Fibroblast of the aortic adventitia (primary cell): ENCODE results near the gene ATF6. TPM values are rescaled to one million over a fixed set of nuclear protein-coding genes. Genes with fewer than 3 reads are reported as not detected.
A peak's percentile ranks its signal among the peaks of the same experiment; 100 is the strongest.

Source experiments
- DNase-seq: peaks from one replicate; pipeline ENCODE4 v3.0.0-alpha.2; 2010; ENCODE audit warnings: low read depth
- H3K4me3 ChIP-seq: 2 replicates; pipeline ENCODE4 v1.5.1; 2011; ENCODE audit warnings: low read depth, mild to moderate bottlenecking, control low read depth, low read length, moderate library complexity
- CTCF ChIP-seq: IDR thresholded peaks from 2 replicates; pipeline ENCODE4 v1.5.1; 2011; ENCODE audit warnings: mild to moderate bottlenecking, low read length, control low read depth, inconsistent platforms; ENCODE audit not compliant: insufficient read depth
- total RNA-seq: library from RNA; depleted of rRNA; stranded (reverse); fragments of >200 nt; gene quantifications from 2 replicates; pipeline ENCODE4 v1.2.3, GENCODE V29; 2012; ENCODE audit warnings: low replicate concordance

The ATF6 gene
- total RNA-seq, 1 donor, result 32.8 TPM

GRCh38 chr1:161866241-161866640 is 100.1 kb downstream of the ATF6 start:
- no peak for TF ChIP-seq CTCF
- DNase-seq, result no peak

GRCh38 chr1:161868832-161869231 is 102.7 kb downstream of the ATF6 start:
- no peak for TF ChIP-seq CTCF
- DNase-seq, result no peak
- H3K4me3 ChIP-seq, result no peak overlapping the region

More at GRCh38 chr1:161866241-161866640, 100.1 kb downstream of the ATF6 start:
- no peak overlapping the region for H3K4me3 ChIP-seq

- no peak for TF ChIP-seq CTCF
- peak; percentile 63 for DNase-seq
- H3K4me3 ChIP-seq, result no peak overlapping the region
Measured at GRCh38 chr1:161869291-161869690, 103.2 kb downstream of the ATF6 start.

- no peak overlapping the region for H3K4me3 ChIP-seq
- no peak for TF ChIP-seq CTCF
- no peak for DNase-seq
Measured at GRCh38 chr1:161872506-161872905, 106.4 kb downstream of the ATF6 start.

GRCh38 chr1:161879261-161879660 is 113.1 kb downstream of the ATF6 start:
- no peak overlapping the region for H3K4me3 ChIP-seq
- no peak for DNase-seq
- no peak for TF ChIP-seq CTCF

GRCh38 chr1:161884475-161884874 is 118.4 kb downstream of the ATF6 start:
- TF ChIP-seq CTCF, result no peak
- DNase-seq, result peak; percentile 13
- no peak overlapping the region for H3K4me3 ChIP-seq

- no peak for TF ChIP-seq CTCF
- no peak overlapping the region for H3K4me3 ChIP-seq
- peak; percentile 77 for DNase-seq
Measured at GRCh38 chr1:161885003-161885402, 118.9 kb downstream of the ATF6 start.
